Stromal cell of bone marrow (primary cell): ENCODE results near the gene KCNK3.

Experiments used
- DNase-seq: peaks from one replicate; pipeline ENCODE4 v3.0.0-alpha.2; 2012; ENCODE audit warnings: low read depth

KCNK3 gene

GRCh38 chr2:26691881-26692278 is 642 bp upstream of the KCNK3 start:
- no peak for DNase-seq

DNA sequence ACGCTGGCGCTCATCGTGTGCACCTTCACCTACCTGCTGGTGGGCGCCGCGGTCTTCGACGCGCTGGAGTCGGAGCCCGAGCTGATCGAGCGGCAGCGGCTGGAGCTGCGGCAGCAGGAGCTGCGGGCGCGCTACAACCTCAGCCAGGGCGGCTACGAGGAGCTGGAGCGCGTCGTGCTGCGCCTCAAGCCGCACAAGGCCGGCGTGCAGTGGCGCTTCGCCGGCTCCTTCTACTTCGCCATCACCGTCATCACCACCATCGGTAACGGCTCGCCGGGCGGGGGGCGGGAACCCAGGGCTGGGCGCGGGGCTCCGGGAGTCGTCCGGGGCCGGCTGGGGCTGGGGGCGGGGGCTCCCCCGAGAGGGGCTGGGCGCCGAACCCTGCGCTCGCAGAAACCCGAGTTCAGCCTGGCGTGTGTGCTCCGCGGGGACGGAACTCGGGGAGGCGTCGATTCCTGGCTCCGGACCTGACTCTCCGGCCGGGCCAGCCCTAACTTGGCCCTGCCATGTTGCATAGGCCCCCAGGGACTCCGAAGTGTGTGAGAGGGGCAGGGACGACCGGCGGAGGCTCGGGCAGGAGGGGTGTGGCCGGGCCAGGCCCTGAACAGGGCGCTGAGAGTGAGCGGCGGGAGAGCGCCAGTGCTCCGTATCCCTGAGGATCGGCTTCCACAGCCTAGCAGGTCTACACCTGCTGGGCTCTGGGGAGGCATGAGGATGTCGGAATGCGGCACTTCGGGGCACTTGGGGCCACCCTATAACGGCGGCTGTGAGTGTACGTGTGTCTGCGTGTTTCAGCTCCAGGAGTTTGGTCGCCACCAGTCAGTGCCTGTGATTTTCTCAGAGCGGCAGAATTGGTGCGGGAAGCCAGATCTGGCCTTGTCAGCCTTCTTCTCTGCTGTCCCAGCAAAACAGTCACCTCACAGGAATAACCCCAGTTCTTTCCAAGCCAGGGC is 651 bp downstream of the KCNK3 start:
- no peak for DNase-seq

DNA sequence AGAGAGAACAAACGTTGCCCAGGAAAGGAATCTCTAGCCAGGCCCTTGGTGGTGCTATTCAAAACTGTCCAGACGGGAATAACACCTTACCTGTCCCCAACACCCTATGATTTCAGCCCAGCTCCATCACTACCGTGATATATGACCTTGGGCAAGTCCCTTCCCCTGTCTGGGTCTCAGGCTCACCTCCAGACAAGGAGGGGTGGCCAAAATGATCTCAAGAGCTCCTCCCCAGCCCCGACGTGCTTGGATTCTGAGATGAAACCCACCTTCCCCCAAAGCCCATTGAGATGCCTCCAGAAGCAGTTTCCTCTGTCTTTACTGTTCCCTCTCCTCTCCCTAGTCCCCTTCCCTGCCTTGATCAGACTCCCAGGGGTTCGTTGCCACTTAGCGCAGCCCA is 1.5 kb downstream of the KCNK3 start:
- no peak for DNase-seq

DNA sequence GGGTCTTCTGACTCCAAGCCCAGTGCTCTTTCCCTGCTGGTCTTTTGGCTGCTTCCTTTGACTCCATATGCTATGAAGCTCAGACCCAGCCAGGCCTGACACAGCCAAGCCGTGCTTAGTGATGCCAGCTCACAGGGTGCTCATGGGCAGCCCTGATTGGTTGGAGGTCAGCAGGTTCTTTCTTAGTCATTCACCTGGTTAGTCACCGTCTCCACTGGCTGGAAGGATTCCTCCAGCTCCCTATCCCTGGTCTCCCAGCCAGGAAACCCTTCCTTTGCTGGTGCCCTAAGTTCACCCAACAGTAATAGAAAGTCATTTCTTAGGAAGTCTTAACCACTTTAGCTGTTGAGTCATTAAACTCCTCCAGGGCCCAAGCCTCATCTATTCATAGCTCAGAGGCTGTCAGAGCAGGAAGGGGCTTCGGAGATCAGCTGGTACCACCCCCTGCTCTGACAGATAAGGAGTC is 3.9 kb downstream of the KCNK3 start:
- DNase-seq: peak; percentile 92

- DNase-seq: no peak
Observed at GRCh38 chr2:26697425-26697824, 4.9 kb downstream of the KCNK3 start.

- DNase-seq: no peak
Observed at GRCh38 chr2:26699295-26699694, 6.8 kb downstream of the KCNK3 start.

GRCh38 chr2:26700078-26700477 is 7.6 kb downstream of the KCNK3 start:
- no peak for DNase-seq

DNA sequence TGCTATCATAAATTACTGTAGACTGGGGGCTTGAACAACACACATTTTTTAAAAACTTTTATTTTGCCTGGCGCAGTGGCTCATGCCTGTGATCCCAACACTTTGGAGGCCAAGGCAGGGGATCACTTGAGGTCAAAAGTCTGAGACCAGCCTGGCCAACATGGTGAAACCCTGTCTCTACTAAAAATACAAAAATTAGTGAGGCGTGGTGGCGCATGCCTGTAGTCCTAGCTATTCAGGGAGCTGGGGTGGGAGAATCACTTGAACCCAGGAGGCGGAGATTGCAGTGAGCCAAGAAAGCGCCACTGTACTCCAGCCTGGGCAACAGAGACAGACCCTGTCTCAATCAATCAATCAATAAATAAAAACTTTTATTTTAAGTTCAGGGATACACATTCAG is 9.1 kb downstream of the KCNK3 start:
- DNase-seq: no peak

GRCh38 chr2:26702025-26702424 is 9.5 kb downstream of the KCNK3 start:
- no peak for DNase-seq

- DNase-seq: peak; percentile 45
Observed at GRCh38 chr2:26704441-26704977, 12.0 kb downstream of the KCNK3 start.

- no peak for DNase-seq
Observed at GRCh38 chr2:26705126-26705525, 12.6 kb downstream of the KCNK3 start.

DNA sequence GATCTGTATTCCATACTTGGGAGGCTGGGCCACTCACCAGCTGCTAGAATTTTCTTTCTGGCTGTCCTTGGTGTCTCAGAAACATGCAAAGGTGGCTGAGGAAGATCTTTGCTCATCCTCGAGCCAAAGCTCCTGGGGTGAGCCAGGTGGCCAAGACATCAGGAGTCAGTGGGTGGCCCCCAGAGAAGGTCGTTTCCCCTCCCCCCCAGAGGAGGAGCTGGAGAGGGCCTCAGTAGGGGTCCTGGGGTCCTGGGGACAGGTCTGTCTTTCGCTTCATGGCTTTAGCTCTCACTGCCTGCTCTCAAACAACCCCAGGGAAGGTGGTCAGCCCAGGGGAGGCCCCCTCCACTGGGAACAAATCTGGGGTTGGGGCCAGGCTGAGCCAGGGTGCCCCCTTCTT is 13.6 kb downstream of the KCNK3 start:
- DNase-seq: no peak

DNA sequence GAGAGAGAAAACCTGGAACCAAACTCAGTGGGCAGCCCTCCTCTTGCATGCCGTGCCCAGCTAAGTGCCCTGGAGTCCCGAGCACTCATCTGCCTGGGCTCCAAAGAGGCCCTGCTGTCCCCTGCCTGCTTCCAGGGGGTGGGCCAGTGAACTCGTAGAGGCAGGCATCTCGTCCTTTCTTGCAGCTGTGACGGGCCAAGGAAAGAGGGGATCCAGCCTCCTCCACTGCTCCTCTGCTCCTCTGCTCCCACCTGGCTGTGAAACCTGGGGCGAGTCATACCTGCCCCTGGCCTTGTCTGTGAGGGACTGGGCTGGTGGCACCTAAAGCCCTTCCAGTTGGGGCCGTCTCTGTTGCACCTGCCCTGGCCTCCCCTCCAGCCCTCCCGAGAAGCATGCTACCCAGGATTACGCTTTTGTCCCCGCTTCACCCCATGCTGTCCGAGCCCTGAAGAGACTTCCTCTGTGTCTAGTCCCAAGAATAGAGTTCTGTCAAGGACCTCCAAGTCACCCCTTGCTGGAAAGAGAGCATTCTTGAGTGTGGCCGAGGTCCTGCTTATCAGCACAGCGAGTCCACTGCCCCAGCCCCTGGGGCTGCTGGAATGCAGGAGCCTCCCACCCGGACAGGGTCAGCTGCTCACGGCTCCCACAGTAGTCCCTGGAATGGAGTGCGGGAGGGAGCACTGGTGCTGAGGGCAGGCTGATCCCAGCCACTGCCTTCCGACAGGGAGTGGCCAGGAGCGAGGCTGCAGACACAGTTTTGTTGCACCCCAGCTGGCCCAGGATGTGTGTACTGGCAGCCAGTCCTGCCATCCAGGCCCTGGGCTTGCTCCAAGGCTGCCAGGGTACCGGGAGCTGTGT is 14.3 kb downstream of the KCNK3 start:
- DNase-seq: no peak

DNA sequence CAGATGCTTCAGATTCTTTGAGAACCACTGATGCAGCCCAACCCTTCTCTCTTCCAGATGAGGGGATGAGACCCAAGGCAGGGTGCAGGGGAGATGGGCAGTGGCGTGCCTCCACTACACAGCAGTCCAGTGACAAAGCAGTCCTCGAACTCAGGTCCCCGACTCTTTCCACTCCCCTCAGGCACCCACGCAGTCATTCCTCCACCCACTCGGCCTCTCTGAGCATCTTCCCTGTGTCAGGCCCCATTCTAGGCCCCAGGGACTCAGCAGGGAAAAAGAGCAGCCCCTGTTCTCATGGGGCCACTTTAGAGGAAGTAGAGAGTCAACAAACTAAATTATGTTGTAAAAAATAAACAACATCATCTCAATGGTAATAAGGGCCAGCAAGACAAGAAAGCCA is 15.2 kb downstream of the KCNK3 start:
- no peak for DNase-seq

GRCh38 chr2:26708457-26708856 is 15.9 kb downstream of the KCNK3 start:
- no peak for DNase-seq

- DNase-seq: no peak
Observed at GRCh38 chr2:26709323-26710110, 17.0 kb downstream of the KCNK3 start.

GRCh38 chr2:26710145-26710544 is 17.6 kb downstream of the KCNK3 start:
- no peak for DNase-seq

- no peak for DNase-seq
Observed at GRCh38 chr2:26710743-26711456, 18.4 kb downstream of the KCNK3 start.

DNA sequence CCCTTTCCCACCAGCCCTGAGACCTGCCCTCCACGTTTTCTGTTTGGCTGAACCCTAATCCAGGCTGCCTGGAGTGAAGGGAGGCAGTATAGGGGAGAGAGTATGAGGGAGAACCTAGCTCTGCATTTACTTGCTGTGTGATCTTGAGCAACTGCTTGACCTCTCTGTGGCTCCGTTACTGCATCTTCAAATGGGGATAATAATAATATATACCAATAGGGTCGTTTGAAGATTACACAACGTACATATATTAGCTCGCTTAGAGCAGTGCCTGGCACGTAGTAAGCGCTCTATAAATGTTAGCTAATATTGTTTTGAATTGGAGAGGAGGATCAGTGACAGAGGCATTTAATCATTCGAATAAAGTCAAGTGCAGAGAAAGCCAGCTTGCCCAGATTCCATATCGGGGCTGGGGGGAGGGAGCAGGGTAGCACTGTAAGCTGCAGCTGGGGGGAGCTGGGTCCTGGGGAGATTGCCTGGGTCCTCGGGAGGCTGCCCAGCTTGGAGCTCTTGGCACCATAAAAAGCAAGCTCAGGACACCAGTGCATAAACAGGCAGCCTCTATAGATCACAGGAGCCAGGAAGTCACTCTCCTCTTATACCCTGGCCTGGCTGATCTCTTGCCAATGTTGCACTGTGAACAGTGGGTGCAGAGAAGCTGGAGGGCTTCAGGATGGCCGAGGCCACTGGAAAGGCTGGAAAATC is 19.1 kb downstream of the KCNK3 start:
- DNase-seq: no peak
